DMS 273 (cell line): Measurements from ENCODE around the gene LPXN.

Source experiments
- DNase-seq: peaks from one replicate; lab custom pipeline; 2025; ENCODE audit not compliant: unreplicated experiment; lab: John Stamatoyannopoulos, UW

The LPXN gene

DNA sequence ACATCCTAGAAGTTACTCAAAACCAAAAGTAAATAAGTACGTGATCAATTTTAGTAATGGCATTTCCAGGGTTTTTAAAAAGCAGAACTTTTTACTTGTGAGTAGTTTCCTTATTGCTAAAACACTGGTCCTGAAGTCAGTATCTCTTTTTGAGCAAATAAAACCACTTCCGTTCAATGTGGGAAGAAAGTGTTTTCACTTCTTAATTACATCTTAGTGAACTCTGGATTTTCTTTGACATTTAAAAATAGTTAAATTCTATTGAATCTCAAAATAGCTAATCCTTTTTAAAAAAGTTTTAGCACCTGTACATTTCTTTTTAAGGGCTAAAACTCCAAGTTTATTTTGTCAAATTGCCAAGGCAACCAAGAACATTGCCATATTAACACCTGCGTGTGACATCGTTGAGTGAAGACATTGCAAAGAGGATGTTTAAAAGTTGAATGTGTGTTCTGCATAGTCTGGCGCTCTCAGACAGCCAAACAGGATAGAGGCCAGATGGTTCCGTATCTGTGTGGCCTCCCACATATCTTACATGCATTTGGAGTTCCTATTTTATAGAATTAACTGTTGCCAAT is 50.5 kb downstream of the LPXN start:
- DNase-seq = no peak

DNA sequence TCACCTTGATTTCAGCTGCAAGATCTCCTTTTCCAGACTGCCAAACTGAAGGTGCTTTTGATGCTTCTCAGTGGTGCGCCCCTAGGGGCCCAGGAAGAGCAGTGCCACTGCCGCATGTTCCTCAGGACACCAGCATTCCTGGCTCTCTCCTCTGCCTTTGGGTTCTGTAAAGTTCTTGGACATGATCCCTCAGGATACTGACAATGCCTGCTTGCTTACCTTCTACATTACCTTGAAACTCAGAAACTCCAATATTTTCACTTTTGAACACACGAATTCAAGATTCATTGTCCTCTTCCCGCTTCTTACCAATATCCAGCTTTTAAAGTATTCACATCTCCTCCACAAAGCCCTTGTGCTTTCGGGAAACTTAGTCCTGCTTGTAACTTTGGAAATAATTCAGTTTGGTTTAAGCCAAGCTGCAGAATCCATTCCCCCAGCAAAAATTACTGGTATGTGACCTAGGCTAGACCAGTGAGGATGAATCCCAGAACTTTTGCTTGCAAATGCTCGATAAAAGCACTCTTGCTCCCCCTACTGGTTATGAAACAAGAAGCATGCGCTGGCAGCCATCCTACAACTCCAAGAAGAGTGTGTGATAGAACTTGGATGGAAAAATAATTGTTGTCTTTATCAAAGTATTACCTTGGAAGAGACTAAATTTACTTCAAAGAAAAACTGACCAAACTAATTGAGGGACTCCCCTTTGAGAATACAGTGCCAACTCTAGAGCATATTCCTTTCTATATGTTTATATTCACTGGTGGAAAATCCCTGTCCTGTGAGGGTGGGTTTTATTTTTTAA is 51.2 kb downstream of the LPXN start:
- peak; percentile 82 for DNase-seq

DNA sequence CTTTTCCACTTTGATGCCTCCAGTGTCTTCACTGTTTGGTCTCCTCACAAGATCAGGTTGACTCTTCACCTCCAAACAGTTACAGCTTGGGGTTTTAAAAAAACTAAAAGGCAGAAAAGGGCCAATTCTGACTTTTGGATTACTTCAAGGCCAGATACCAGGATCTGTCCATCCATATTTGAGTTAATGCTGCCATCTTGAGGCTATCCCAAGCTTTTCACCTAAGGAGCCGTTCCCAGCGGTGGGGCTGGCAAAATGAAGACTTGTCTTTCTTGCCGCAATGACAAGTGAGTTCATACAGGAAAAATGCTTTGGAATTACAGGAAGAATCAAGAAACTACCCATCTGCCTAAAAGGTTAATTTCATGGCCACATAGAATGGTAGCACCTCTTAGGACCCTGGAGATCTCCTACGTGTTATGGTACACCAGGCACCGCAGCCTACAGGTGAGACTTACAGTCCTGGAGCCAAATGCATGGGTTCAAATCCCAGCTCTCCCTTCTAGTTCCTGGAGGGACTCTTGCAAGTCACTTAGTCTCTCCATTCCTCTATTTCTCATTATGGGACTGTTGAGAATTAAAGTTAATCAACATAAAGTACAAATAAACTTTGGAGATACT is 61.8 kb downstream of the LPXN start:
- peak; percentile 61 for DNase-seq

DNA sequence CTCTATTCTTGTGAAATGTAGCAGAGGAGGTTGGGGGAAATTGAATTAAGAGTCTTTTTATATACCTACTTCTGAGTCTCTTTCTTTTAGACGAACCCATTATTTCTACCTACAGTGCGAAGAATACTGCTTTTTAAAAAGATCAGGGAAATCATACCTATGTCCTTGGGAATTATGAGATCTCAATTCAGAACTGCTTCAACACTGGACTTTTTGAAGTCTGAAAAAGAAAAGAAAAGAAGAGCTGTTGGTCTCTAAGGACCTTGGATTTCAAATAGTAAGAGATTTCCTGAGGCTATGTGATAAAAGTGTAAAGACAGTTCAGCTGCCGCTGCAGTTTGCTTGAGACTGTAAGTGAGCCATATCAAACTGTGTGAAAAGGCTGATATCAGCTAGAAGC is 64.0 kb downstream of the LPXN start:
- no peak for DNase-seq

DNA sequence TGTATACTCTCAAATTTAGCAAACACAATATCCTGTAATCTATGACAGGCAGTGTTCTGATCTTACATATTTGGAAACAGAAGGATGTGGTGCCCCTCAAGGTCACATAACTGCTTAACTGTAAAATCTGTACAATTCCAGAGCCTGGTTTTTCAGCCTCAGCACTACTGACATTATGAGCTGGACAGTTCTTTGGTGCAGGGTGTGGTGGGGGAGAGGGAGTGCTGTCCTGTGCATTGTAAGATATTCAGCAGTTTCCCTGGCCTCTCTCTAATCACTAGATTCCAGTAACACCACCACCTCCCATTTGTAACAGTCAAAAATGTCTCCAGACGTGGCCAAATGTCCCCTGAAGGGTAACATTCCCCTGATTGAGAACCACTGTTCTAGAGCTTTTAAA is 65.9 kb downstream of the LPXN start:
- no peak for DNase-seq

DNA sequence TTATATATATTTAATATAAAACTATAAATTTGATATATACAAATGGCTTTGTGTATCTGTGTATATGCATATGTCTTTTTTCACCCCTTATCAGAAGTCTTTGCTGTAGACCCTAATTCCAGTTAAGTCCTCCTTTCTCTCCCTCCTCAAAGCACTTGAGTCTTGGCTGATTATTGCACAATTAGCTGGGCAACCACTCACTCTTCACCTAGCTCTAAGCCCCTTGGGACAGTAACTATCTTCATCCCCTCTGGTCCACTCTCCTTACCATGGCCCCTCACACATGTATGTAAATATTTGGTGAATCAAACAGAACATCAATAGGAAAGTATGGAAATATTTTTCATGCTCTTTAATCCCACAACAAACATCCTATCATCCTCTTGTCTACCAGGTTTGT is 66.8 kb downstream of the LPXN start:
- DNase-seq = no peak

DNA sequence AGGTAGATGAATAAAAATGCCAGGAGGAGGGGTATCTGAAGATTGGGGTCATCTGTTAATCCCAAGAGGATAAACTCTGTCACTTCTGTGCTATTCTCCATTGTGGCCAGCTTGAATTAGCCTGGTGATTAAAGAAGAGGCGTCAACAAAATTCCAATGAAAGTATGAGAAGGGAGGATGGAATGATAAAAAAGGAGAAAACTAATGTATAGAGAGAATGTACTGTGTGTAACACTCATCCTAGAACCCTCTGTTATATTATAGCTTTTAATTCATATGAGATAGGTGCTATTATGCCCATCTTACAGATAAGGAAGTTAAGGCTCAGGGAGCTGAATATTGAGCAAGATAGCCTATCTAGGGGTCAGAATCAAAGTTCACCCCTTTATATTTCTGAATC is 67.7 kb downstream of the LPXN start, which contains the start of gene OR5B21:
OR5B21 (minus strand) TSS at position 101 of the 400 bp plus-strand sequence; CDS start at position 101, 0 bp downstream.
- DNase-seq = no peak

DNA sequence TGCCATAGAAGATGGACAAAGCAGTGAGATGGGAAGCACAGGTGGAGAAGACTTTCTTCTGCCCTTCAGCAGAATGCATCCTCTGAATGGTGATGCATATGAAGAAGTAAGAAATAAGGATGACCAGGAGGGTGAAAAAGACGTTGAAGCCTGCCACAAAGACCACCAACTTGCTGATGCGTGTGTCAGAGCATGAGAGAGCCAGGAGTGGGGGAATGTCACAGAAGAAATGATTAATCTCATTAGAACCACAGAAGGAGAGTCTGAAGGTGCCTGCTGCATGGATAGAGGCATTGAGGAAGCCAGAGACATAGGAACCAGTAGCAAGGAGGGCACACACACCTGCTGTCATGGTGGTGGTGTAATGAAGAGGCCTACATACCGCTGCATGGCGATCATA is 68.3 kb downstream of the LPXN start:
- DNase-seq = no peak

DNA sequence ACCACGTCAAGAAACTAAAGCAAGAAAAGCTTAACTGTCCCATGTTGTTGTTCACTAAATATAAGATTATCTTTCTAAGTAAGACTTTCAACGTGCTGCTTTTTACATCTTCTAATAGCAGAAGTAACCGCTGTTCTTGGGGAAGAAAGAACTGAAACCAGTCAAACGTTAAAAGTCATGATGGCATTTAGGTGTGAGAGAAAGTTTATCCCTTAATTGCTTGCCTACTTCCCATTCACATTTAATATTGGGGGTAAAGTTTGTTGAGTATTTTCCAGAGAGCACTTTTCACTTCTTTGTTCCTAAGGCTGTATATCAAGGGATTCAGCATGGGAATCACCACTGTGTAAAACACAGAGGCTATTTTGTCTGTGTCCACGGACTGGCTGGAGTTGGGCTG is 68.7 kb downstream of the LPXN start:
- DNase-seq = no peak

DNA sequence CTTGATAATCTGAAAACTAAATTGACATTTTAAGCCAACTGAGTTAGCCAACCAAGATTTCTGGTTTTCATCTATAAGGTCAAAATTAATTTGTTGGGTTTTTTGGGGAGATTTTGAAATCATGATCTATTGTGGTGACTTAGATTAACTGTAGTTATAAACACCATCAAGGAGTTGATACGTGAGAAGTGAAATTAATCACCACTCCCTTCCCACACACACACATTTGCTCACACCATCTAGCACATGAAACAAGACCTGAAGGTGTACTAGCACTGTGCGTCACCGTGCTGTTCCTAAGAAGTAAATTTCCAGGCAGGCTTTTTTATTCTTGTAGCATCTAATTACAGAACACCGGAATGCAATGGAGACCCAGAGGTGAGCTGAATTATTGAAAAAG is 69.8 kb downstream of the LPXN start:
- DNase-seq = no peak

DNA sequence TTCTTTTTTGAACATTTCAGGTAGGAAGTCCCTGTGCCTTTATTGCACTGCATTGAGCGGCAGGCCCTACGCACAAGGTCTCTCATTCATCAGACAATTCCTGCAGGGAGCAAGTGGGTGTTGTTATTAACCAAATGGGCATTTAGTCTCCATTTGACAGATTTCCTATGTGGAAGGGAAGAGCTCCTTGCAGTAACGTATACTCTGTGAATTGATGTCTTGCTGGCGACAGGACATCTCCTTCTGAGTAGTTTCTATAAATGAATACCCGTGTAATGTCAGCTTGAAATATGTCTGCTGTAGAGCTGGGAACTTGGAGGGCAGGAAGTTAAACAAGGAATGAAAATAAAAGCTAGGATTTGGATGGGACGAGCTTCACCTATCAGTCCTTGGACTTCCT is 71.4 kb downstream of the LPXN start:
- DNase-seq = no peak

DNA sequence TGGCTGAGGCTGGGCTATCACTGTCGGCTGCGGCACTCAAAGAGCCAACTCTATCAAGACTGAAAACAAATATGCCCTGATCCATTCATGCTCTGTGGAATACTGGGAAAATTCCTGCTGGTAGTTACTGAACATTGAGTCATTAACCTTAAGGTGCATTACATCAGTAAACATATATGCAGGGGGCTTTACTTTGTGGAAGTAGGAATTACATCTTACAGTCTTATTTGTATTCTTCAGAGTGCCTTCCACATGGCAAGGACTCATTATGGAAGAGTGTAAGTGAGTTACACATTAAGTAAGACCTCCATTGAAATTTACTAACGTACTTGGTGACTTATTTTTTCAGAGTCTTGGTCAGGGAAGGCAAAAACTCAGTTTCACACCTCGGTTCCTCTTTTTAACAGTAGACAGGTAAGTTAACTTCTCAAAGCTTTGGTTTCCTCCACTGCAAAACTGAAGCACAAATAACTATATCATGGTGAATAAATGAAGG is 72.2 kb downstream of the LPXN start:
- DNase-seq = no peak

DNA sequence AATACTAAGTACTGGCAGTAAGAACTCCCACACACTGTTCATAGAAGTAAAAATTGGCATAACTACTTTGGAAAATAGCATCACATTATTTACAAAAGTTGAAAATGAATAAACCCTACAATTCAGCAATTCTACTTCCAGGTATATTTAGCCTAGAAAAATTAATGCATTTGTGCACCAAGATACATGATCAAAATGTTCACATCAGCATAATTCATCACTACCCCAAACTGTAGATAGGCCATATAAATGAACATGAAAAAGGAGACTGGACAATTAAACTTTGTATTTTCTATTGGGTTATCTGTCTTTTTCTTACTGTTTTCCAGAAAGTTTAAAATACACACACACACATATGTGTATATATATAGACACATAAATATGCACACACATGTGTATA is 73.7 kb downstream of the LPXN start:
- no peak for DNase-seq

DNA sequence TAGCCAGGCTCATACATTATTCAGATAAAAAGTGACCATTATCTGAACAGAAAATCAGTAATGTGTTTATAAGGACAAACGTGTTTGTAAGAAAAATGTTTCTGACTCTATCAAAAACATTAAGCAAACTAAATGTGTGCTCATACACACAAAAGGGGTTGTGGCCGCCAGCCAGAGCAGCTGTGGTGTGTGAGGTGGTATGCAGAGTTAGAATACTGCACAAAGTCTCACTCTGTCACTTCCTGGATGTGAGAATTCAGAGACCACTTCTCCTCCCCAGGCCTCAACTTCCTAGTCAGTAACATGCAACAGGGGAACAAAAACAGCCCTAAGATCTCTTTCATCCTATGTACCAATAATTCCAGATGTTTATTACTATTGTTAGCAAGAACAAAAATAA is 77.2 kb downstream of the LPXN start:
- no peak for DNase-seq

DNA sequence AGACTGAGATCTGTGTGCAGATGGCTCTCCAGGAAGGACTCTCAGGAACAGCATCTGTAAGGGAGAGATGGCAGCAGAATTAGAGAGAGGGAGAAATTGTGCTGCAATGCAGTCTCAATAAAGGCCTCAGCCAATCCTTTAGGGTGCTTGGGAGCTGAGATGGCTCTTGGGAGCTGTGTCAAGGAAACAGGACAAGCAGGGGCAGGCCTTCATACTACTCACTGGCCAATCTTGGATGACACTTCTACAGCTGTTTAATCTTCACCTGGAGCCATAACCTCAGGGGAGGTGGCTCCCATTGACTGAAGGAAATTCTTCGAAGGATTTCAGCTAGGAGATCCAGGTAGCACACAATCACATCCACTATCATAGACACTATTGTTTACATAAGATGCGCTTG is 77.7 kb downstream of the LPXN start:
- no peak for DNase-seq

DNA sequence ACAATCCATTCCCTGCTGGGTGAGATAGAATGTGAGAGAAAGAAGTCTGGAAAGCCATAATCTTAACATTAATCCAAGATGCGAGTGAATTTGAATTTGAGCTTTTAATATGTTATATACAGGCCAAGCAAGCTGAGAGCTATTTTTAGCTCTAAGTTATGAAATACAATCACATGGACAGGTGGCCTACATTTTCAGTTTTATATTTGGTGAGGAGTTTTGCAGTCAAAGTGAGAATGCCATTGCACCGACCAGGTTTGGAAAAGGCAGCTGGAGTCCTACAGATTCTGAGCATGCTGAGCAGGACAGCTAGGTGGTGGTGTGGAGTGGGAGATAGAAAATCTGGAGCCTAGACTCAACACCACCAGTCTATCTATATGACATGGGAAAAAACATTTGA is 79.8 kb downstream of the LPXN start:
- DNase-seq = no peak

DNA sequence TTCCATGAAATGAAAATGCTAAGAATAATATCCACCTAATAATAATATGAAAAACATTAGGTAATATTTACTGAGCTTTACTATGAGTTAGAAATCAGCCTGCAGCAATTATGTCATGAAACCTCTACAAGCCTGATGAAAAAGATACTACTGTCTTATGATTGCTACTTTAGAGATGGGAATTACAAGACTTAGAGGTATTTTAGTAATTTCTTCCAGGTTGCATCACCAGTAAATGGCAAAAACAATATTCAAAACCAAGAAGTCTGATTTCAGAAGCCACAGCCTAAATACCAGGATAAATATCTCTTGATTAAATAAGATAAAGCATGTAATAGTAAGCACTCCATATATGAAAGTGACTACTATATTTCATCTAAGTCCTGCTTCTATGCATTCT is 81.6 kb downstream of the LPXN start:
- no peak for DNase-seq

DNA sequence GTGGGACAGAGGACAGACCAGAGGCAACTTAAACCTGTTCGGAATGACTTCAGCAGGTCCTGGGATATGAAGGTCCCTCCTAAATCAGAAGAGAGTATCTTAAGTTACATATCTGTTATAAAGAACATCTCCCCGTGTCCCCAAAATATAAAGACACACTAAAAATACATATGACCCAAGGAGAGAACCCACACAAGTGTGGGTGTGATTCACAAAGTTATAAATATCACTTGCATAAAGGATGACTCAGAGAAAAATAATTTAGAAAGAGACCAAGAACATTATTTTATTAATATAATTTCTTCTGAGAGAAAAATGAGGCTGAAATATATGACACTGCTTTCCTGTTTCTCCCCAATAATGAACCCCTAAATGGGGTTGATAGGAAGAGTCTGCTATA is 82.0 kb downstream of the LPXN start:
- DNase-seq = no peak

DNA sequence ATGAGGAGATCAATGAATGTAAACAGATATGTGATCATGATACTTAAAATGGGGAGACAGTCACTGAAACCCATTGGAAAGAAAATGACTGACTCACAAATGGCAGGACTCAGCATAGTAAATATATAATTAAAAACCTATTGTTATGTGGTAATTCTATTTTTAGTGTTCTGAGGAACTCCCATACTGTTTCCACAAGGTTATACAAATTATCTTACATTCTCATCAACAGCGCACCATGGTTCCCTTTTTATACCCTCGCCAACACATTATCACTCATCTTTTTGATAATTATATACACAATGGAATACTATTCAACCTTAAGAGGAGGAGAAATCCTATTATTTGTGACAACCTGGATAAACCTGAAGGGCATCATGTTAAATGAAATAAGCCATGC is 84.8 kb downstream of the LPXN start:
- no peak for DNase-seq

DNA sequence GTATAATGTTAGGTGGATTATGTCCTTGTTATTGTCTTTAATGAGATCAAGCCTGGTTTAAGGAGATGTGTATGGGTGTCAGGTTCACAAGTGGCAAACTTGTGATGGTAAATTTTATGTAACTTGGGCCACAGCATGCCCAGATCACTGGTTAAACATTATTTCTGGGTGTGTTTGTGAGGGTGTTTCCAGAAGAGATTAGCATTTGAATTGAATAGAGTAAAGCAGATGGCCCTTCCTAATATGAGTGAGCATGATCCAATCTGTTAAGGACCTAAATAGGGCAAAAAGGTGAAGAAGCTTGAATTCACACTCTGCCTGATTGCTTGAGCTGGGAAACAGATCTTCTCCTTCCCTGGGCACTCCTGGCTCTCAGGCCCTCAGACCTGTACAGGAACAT is 88.5 kb downstream of the LPXN start:
- DNase-seq = no peak

DNA sequence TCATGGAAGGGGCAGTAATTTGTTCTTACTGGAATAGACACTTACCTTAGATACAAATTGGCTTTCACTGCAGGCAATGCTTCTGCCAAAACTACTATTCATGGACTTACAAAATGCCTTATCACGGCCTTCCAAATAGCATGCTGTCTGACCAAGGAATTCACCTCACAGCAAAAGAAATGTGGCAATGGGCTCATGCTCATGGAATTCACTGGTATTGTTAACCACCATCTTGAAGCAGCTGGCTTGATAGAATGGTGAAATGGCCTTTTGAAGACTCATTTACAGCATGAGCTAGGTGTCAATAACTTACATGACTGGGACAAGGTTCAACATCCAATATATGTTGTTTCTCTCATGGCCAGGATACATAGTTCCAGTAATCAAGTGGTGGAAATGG is 89.7 kb downstream of the LPXN start:
- no peak for DNase-seq
